Measurements from ENCODE around the gene ABLIM3. TPM values are rescaled to one million over a fixed set of nuclear protein-coding genes. Genes with fewer than 3 reads are reported as not detected.

The ABLIM3 gene
- total RNA-seq, 2 experiments from 2014 or later = not detected

- no peaks in the 10 kb centered on the region for H3K36me3 ChIP-seq (ENCODE audit: insufficient read depth, low read length)
- H2AFZ ChIP-seq (ENCODE audit: low read length) = no peak overlapping the region
- H3K4me3 ChIP-seq (ENCODE audit: low read depth, low read length, poor library complexity, severe bottlenecking) = no peak overlapping the region
- DNase-seq (ENCODE audit: low spot score) = no peak
- CTCF ChIA-PET (ENCODE audit: unreplicated experiment) = no interaction called here
- H3K9me3 ChIP-seq (ENCODE audit: low read length) = no peaks in the 10 kb centered on the region
- no peak overlapping the region for H3K27ac ChIP-seq (ENCODE audit: low read depth, low read length, poor library complexity, severe bottlenecking)
- no peaks in the 10 kb centered on the region for H3K4me1 ChIP-seq (ENCODE audit: insufficient read depth, low read length, poor library complexity, severe bottlenecking)
- POLR2A ChIA-PET = no interaction called here
- no peak for TF ChIP-seq CTCF (conservative IDR thresholded peaks at IDR 0.05; ENCODE audit: low read length)
- TF ChIP-seq EZH2phosphoT487 (IDR thresholded peaks at IDR 0.05; ENCODE audit: borderline replicate concordance, low read depth, low read length) = no peak
- no peak overlapping the region for H3K4me2 ChIP-seq (ENCODE audit: low read length)
- H3K79me2 ChIP-seq (ENCODE audit: insufficient read depth, low read depth, low read length) = no peaks in the 10 kb centered on the region
- H4K20me1 ChIP-seq (ENCODE audit: insufficient read depth, low read length) = no peaks in the 10 kb centered on the region
- H3K9me2 ChIP-seq (ENCODE audit: insufficient read depth, low read length) = no peaks in the 10 kb centered on the region
- BruUV-seq (replicated peaks) = no TSS peak
- intact Hi-C loops (cut with micrococcal nuclease; ENCODE audit: unreplicated experiment) = no loop called here
Measured at GRCh38 chr5:149170299-149170698, 29.0 kb downstream of the ABLIM3 start.

GRCh38 chr5:149172261-149172660, 31.0 kb downstream of the ABLIM3 start:
- Histone ChIP-seq H3K9me3 (ENCODE audit: low read length) (no peaks in the 10 kb centered on the region), H3K4me1 (ENCODE audit: insufficient read depth, low read length, poor library complexity, severe bottlenecking) (no peaks in the 10 kb centered on the region), H4K20me1 (ENCODE audit: insufficient read depth, low read length) (no peaks in the 10 kb centered on the region), H2AFZ (ENCODE audit: low read length) (no peak overlapping the region), H3K79me2 (ENCODE audit: insufficient read depth, low read depth, low read length) (no peaks in the 10 kb centered on the region), H3K4me3 (ENCODE audit: low read depth, low read length, poor library complexity, severe bottlenecking) (no peak overlapping the region), H3K4me2 (ENCODE audit: low read length) (no peak overlapping the region), H3K36me3 (ENCODE audit: insufficient read depth, low read length) (no peaks in the 10 kb centered on the region), H3K27ac (ENCODE audit: low read depth, low read length, poor library complexity, severe bottlenecking) (no peak overlapping the region), H3K9me2 (ENCODE audit: insufficient read depth, low read length) (no peaks in the 10 kb centered on the region)
- intact Hi-C loops (cut with micrococcal nuclease; ENCODE audit: unreplicated experiment) = no loop called here
- CTCF ChIA-PET (ENCODE audit: unreplicated experiment) = no interaction called here
- DNase-seq (ENCODE audit: low spot score) = no peak
- TF ChIP-seq CTCF (conservative IDR thresholded peaks at IDR 0.05; ENCODE audit: low read length) = no peak
- TF ChIP-seq EZH2phosphoT487 (IDR thresholded peaks at IDR 0.05; ENCODE audit: borderline replicate concordance, low read depth, low read length) = no peak
- POLR2A ChIA-PET = no interaction called here
- BruUV-seq (replicated peaks) = no TSS peak

GRCh38 chr5:149172709-149173505, 31.6 kb downstream of the ABLIM3 start:
- Histone ChIP-seq H3K9me2 (ENCODE audit: insufficient read depth, low read length) (no peaks in the 10 kb centered on the region), H3K9me3 (ENCODE audit: low read length) (no peaks in the 10 kb centered on the region), H2AFZ (ENCODE audit: low read length) (no peak overlapping the region), H3K27ac (ENCODE audit: low read depth, low read length, poor library complexity, severe bottlenecking) (no peak overlapping the region), H3K4me1 (ENCODE audit: insufficient read depth, low read length, poor library complexity, severe bottlenecking) (no peaks in the 10 kb centered on the region), H3K4me2 (ENCODE audit: low read length) (no peak overlapping the region), H3K4me3 (ENCODE audit: low read depth, low read length, poor library complexity, severe bottlenecking) (no peak overlapping the region), H3K36me3 (ENCODE audit: insufficient read depth, low read length) (no peaks in the 10 kb centered on the region), H3K79me2 (ENCODE audit: insufficient read depth, low read depth, low read length) (no peaks in the 10 kb centered on the region), H4K20me1 (ENCODE audit: insufficient read depth, low read length) (no peaks in the 10 kb centered on the region)
- POLR2A ChIA-PET = no interaction called here
- no TSS peak for BruUV-seq (replicated peaks)
- no peak for DNase-seq (ENCODE audit: low spot score)
- CTCF ChIA-PET (ENCODE audit: unreplicated experiment) = no interaction called here
- intact Hi-C loops (cut with micrococcal nuclease; ENCODE audit: unreplicated experiment) = no loop called here
- TF ChIP-seq CTCF (conservative IDR thresholded peaks at IDR 0.05; ENCODE audit: low read length) (no peak), EZH2phosphoT487 (IDR thresholded peaks at IDR 0.05; ENCODE audit: borderline replicate concordance, low read depth, low read length) (no peak)

All from OCI-LY7 (cell line).